Epithelial cell of umbilical artery (primary cell): ENCODE measurements around the gene NRIP1. TPM values are rescaled to one million over a fixed set of nuclear protein-coding genes. Genes with fewer than 3 reads are reported as not detected.

Experiments used
- total RNA-seq: library from RNA; depleted of rRNA; stranded (reverse); fragments of >200 nt; gene quantifications from 2 replicates; pipeline ENCODE4 v1.2.3, GENCODE V29; 2014

Gene NRIP1
- total RNA-seq, result 21.4 and 29.9 TPM in 2 replicates

GRCh38 chr21:15064576-15065391 lies at the start of gene NRIP1:
NRIP1 (minus strand) TSS chr21:15065000; CDS start chr21:14968192, 96,808 bp downstream.

